NOMO-1 treated with DMSO at 0.1 percent for 48 hours (cell line): ENCODE results near the gene DNASE2.
"Not testable (repeated sequence)": the region's sequence is repeated elsewhere in the genome, so short reads cannot be mapped to it uniquely, and the experiment has no call there.

Source experiments
- DNase-seq: peaks from one replicate; lab custom pipeline; 2025; ENCODE audit not compliant: unreplicated experiment; lab: John Stamatoyannopoulos, UW

The DNASE2 gene, protein sequence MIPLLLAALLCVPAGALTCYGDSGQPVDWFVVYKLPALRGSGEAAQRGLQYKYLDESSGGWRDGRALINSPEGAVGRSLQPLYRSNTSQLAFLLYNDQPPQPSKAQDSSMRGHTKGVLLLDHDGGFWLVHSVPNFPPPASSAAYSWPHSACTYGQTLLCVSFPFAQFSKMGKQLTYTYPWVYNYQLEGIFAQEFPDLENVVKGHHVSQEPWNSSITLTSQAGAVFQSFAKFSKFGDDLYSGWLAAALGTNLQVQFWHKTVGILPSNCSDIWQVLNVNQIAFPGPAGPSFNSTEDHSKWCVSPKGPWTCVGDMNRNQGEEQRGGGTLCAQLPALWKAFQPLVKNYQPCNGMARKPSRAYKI

GRCh38 chr19:12881172-12881808 lies at the start of gene DNASE2:
Gene DNASE2, minus strand, starts transcription at chr19:12881449. Its CDS starts 74 bp downstream, at chr19:12881375.
- peak; percentile 97 for DNase-seq

- no peak for DNase-seq
Observed at GRCh38 chr19:12930002-12930645, 48.9 kb upstream of the DNASE2 start.

GRCh38 chr19:12924621-12925310 lies 43.5 kb upstream of the DNASE2 start:
- no peak for DNase-seq

GRCh38 chr19:12922959-12923358 lies 41.7 kb upstream of the DNASE2 start:
- no peak for DNase-seq

DNA sequence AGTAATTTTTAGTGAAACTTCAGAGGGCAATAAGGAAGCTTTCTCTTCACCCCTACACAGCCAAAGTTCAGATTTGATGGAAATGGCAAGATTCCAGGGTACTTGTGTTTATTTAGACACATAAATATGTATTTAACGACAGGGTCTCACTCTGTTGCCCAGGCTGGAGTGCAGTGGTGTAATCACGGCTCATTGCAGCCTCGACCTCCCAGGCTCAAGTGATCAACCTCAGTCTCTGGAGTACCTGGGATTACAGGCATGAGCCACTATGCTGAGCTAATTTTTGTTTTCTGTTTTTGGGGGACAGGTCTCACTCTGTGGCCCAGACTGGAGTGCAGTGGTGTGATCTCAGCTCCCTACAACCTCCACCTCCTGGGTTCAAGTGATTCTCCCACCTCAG lies 39.8 kb upstream of the DNASE2 start:
- no peak for DNase-seq

GRCh38 chr19:12918253-12918652 lies 37.0 kb upstream of the DNASE2 start:
- DNase-seq: no peak

DNA sequence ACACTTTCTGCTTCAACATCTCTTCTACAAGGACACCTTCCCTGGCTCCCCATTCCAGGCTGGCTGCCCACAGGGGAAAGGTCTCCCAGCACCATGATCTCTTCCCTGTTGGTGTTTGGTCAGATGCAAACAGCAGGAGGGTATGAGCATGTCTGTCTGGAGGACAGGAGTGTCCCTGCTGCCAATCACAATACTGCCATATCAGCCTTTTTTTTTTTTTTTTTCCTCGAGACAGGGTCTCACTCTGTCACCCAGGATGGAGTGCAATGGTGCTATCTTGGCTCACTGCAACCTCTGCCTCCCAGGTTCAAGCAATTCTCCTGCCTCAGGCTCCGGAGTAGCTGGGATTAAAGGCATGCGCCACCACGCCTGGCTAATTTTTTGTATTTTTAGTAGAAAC lies 34.6 kb upstream of the DNASE2 start:
- DNase-seq: not testable (repeated sequence)

DNA sequence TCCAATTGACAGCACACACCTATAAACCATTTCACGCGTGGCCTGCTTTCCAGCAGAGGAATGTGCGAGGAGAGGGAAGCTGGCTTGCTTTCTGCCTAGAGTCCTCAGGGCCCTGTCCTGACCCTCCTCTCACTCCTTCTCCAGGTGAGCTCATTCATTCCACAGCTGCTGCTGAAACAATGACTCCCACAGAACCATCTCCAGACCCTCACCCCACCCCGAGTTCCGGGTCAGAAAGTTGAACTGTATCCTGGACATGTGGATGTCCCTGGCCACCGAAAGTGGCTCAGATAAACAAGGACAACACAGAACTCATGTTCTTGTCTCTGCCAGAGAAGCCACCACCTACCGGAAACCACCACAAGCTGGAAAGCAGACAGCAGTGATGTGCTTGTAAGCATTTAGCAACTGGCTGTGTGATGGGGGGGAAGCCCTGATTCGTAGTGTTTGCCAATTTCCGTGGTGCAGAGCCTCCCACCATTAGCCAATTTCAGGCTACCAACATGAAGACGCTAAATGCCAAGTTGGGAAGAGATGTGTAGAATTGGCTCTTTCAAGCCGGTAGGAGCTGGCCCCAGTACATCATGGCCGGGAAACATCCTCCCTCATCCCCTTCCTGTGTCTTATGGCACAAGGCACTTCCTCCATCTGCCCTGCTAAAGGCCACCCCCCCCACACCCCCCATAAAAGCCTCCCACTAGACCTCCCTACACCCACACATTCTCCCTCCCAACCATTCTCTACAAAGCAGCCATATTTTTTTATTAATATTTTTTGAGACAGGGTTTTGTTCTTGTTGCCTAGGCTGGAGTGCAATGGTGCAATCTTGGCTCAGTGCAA lies 32.8 kb upstream of the DNASE2 start:
- DNase-seq: peak; percentile 68

DNA sequence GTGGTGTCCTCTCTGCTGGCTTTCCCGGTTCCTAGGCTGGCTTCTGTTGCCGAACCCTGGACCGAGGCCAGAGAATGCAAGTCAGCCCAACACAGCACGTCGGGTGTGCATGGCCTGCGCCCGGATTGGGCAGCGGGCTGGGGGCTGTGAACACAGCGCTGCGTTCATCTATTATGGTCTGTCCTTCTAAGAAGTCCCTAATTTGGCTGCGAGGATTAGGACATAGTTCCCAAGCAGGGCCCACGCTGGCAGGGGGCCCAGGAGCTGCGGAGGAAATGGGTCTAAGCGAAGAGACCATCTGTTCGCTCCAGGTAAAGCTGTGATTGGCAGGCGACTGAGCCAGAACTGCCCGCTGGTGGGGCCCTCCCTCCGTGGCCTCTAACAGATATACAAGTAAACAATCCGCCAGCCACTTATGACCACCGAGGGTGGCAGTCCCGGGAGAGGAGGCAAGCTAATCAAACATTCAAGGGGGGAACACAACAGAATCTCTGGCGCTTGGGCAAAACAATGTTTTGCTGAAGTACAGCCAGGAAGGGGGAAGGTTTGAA lies 31.8 kb upstream of the DNASE2 start:
- DNase-seq: no peak

DNA sequence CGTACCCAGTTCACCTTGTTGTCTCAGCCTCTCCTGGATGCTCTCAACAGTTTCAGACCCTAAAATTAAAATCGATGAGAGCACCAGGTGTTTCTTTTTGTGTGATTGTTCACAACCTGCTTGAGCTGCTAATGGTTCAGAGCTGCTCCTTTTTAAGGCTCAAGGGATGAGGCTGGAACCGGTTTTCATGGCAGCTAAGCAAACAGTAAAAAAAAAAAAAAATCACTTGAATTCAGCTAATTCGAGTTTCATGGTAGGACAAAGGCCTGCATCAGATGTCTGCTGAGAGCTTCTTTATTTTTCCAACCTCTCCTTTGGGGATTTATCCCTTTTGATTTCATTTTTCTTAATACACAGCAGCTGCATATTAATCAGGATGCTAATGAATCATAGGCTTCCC lies 31.3 kb upstream of the DNASE2 start:
- DNase-seq: no peak

DNA sequence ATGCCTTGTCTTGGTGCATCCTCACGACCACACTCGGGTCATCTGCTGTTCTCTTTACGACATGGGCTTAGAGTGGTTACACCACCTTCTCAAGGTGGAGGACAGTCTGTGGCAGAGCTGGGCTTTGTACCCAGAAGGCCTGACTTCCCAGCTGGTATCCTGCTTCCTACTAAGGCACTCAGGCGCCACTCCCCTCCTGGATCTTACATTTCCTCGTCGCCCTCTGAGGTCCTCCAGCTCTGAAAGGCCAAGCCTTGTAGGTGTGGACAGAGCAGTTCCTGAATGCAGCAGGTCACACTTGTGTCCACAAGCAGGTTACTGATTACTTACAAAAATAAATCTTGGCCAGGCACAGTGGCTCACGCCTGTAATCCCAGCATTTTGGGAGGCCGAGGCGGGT lies 25.9 kb upstream of the DNASE2 start:
- no peak for DNase-seq

DNA sequence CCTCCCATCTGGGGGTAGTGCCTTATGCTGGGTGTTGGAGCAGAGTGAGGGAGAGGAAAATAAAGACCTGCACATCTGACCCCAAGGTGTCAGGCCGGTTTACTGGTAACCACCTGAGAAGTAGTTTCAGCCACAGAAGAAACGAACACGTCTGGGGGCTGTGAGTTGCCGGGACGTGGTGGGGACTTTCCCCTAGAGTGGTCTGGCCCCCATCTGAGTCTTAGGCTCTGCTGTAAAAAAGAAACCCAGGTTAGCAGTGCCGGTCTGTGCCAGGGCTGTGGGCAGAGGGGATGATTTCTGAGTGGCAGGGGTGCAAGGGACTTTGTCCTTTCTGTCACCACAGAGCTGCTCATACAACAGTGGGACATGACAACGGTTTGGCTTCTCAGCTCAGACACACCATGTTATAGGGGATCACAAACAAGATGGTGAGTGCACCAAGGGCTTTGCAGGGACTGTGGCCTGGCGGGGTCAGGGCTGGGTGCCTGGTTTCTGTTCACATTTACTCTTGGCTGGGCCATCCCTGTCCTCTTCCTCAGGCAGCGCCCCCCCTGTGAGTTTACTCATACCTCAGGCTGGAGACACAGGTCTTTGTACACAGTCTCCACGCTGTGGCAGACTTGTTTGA lies 18.8 kb upstream of the DNASE2 start:
- no peak for DNase-seq

- DNase-seq: no peak
Observed at GRCh38 chr19:12896460-12896859, 15.2 kb upstream of the DNASE2 start.

DNA sequence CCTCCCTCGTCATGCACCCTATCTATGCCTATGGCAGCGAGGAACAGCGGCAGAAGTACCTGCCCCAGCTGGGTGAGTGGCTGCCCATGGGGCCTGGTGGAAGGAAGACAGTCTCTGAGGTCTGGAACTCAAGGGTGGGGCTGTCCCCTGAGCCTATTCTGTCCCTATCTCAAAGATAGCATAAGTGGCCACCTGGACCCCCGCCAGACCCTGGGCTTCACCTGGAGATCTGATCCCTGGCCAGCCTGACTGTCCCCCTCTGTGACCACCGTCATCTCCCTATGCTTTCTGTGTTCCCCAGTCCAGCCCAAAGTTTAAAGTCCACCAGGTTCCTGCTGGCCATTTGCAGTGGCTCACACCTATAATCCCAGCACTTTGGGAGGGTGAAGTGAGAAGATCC lies 12.3 kb upstream of the DNASE2 start:
- no peak for DNase-seq

GRCh38 chr19:12891553-12892021 lies 10.3 kb upstream of the DNASE2 start:
- DNase-seq: no peak

DNA sequence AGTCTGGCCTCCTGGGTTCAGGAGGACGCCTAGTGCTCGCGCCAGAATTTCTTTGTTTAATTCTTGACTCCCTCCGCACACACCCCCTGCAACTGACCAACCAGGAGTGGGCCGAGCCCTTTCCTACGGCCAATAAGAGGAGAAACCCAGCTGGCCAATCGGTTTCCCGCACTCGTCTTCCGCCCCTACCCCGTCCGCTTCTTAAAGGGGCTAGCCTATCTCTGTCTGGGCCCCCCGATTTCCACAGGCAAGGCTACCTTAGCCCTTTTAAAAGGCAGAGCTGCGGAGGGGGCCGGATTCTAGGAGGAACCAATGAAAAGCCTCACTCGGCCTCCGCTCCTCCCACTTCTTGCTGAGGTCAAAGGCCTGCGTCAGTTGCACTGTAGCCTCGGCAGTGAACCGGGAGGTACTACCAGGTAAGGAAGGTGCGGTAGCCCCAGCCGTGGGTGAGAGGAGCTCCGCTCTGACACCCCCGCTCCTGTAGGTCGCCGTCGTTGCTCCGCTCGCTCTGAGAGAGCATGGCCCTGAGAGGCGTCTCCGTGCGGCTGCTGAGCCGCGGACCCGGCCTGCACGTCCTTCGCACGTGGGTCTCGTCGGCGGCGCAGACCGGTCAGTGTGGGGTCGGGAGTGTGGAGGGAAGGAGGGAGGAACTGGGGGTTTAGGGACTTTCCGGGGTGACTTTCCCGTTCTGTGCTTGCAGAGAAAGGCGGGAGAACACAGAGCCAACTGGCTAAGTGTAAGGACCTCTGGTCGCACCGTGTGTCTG lies 9.7 kb upstream of the DNASE2 start, which contains the start of gene GCDH:
Gene GCDH (plus strand): TSS at position 374 of the 766 bp plus-strand sequence. CDS start 145 bp downstream, at position 519.
- DNase-seq: peak; percentile 100

- not testable (repeated sequence) for DNase-seq
Observed at GRCh38 chr19:12890299-12890786, 9.1 kb upstream of the DNASE2 start.

GRCh38 chr19:12888006-12888603 lies 6.9 kb upstream of the DNASE2 start:
- DNase-seq: no peak
